Measurements from ENCODE around the gene MAML2.

The MAML2 gene

GRCh38 chr11:96065379-96065778, 277.6 kb downstream of the MAML2 start:
- no peak overlapping the region for H3K4me3 ChIP-seq (replicated peaks; ENCODE audit: insufficient read depth, low read length)
- no peaks in the 10 kb centered on the region for H3K27me3 ChIP-seq (ENCODE audit: insufficient read depth, poor library complexity, severe bottlenecking)
- no peak overlapping the region for H3K27ac ChIP-seq (replicated peaks)
- TF ChIP-seq, protein P1, sequence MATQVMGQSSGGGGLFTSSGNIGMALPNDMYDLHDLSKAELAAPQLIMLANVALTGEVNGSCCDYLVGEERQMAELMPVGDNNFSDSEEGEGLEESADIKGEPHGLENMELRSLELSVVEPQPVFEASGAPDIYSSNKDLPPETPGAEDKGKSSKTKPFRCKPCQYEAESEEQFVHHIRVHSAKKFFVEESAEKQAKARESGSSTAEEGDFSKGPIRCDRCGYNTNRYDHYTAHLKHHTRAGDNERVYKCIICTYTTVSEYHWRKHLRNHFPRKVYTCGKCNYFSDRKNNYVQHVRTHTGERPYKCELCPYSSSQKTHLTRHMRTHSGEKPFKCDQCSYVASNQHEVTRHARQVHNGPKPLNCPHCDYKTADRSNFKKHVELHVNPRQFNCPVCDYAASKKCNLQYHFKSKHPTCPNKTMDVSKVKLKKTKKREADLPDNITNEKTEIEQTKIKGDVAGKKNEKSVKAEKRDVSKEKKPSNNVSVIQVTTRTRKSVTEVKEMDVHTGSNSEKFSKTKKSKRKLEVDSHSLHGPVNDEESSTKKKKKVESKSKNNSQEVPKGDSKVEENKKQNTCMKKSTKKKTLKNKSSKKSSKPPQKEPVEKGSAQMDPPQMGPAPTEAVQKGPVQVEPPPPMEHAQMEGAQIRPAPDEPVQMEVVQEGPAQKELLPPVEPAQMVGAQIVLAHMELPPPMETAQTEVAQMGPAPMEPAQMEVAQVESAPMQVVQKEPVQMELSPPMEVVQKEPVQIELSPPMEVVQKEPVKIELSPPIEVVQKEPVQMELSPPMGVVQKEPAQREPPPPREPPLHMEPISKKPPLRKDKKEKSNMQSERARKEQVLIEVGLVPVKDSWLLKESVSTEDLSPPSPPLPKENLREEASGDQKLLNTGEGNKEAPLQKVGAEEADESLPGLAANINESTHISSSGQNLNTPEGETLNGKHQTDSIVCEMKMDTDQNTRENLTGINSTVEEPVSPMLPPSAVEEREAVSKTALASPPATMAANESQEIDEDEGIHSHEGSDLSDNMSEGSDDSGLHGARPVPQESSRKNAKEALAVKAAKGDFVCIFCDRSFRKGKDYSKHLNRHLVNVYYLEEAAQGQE (IDR thresholded peaks at IDR 0.05; ENCODE audit: insufficient replicate concordance, low read depth) = no peak
- no peak for DNase-seq (ENCODE audit: low read depth in 1 of 2, low spot score in 1 of 2)

DNA sequence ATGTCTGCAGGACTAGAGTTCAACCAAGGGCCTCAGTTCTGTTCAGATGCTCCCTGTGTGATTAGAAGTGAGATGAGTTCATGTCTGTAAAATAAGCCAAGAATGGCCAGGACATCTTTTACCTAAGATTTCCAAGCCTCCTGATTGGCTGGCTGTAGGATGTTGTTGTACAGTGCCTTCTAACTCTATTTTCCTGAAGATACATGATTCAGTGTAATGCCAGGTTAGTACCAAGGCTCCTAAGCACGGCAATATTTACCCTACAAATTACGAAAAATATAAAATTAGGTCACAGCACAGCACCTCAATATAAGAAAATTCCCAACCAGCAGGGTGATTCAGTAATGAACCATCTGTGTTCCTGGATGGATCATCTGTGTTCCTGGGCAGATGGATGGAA, 279.1 kb downstream of the MAML2 start:
- Histone ChIP-seq H3K4me3 (replicated peaks; ENCODE audit: insufficient read depth, low read length) (no peak overlapping the region), H3K27ac (replicated peaks) (no peak overlapping the region), H3K27me3 (ENCODE audit: insufficient read depth, poor library complexity, severe bottlenecking) (no peaks in the 10 kb centered on the region)
- TF ChIP-seq, protein P2, sequence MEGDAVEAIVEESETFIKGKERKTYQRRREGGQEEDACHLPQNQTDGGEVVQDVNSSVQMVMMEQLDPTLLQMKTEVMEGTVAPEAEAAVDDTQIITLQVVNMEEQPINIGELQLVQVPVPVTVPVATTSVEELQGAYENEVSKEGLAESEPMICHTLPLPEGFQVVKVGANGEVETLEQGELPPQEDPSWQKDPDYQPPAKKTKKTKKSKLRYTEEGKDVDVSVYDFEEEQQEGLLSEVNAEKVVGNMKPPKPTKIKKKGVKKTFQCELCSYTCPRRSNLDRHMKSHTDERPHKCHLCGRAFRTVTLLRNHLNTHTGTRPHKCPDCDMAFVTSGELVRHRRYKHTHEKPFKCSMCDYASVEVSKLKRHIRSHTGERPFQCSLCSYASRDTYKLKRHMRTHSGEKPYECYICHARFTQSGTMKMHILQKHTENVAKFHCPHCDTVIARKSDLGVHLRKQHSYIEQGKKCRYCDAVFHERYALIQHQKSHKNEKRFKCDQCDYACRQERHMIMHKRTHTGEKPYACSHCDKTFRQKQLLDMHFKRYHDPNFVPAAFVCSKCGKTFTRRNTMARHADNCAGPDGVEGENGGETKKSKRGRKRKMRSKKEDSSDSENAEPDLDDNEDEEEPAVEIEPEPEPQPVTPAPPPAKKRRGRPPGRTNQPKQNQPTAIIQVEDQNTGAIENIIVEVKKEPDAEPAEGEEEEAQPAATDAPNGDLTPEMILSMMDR (IDR thresholded peaks at IDR 0.05; ENCODE audit: insufficient read depth, low read length) = no peak
- TF ChIP-seq POLR2AphosphoS5 (IDR thresholded peaks at IDR 0.05; ENCODE audit: low read depth) = no peak
- no peak for TF ChIP-seq SPI1 (IDR thresholded peaks at IDR 0.05; ENCODE audit: borderline replicate concordance, low read depth)
- no peak for TF ChIP-seq GABPA (IDR thresholded peaks at IDR 0.05; ENCODE audit: low read depth)
- TF ChIP-seq, protein P1 (IDR thresholded peaks at IDR 0.05; ENCODE audit: insufficient replicate concordance, low read depth) = no peak
- no peak for DNase-seq (ENCODE audit: low read depth in 1 of 2, low spot score in 1 of 2)

DNA sequence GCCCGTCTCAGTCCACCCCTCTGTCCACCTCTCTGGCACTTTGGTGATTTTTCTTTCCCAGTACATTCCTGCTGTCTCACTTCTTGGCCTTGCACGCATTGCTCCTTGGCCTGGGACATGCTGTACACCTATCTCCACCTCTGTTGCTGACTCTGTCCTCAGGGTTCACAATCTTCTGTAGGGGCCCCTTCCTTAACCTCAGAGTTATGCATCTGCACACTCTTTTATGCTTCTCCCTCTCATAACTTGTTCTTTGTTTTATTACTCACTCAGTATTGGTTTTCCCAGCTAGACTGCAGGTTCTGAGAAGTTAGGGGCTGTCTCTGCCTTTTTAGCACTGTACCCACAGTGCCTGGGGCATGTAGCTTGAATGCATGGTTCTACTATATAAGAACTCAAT, 279.9 kb downstream of the MAML2 start:
- DNase-seq (ENCODE audit: low read depth in 1 of 2, low spot score in 1 of 2) = no peak
- H3K4me3 ChIP-seq (replicated peaks; ENCODE audit: insufficient read depth, low read length) = no peak overlapping the region
- TF ChIP-seq GABPA (IDR thresholded peaks at IDR 0.05; ENCODE audit: low read depth) (no peak), SPI1 (IDR thresholded peaks at IDR 0.05; ENCODE audit: borderline replicate concordance, low read depth) (no peak)
- TF ChIP-seq, protein P1 (IDR thresholded peaks at IDR 0.05; ENCODE audit: insufficient replicate concordance, low read depth) = no peak
- no peak overlapping the region for H3K27ac ChIP-seq (replicated peaks)
- no peaks in the 10 kb centered on the region for H3K27me3 ChIP-seq (ENCODE audit: insufficient read depth, poor library complexity, severe bottlenecking)

- TF ChIP-seq POLR2AphosphoS5 (IDR thresholded peaks at IDR 0.05; ENCODE audit: low read depth) = no peak
- no peak for TF ChIP-seq GABPA (IDR thresholded peaks at IDR 0.05; ENCODE audit: low read depth)
- TF ChIP-seq, protein P1 (IDR thresholded peaks at IDR 0.05; ENCODE audit: insufficient replicate concordance, low read depth) = no peak
- TF ChIP-seq, protein P2 (IDR thresholded peaks at IDR 0.05; ENCODE audit: insufficient read depth, low read length) = no peak
- TF ChIP-seq SPI1 (IDR thresholded peaks at IDR 0.05; ENCODE audit: borderline replicate concordance, low read depth) = no peak
- Histone ChIP-seq H3K27me3 (ENCODE audit: insufficient read depth, poor library complexity, severe bottlenecking) (no peaks in the 10 kb centered on the region), H3K4me3 (replicated peaks; ENCODE audit: insufficient read depth, low read length) (no peak overlapping the region), H3K27ac (replicated peaks) (no peak overlapping the region)
- no peak for DNase-seq (ENCODE audit: low read depth in 1 of 2, low spot score in 1 of 2)
Measured at GRCh38 chr11:96062134-96062533, 280.9 kb downstream of the MAML2 start.

All from HL-60 (cell line).